ENCODE data around the gene NUMBL.

NUMBL gene

DNA sequence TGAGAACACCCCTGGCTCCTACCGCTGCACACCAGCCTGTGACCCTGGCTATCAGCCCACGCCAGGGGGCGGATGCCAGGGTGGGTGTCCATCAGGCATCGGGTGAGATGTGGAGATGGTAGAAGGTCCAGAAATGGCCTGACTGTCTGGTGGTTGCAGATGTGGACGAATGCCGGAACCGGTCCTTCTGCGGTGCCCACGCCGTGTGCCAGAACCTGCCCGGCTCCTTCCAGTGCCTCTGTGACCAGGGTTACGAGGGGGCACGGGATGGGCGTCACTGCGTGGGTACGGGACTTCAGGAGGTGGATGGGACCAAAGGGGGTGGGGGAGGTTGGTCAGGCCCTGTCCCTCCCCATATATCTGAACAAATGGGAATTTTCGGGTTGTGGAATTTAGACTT, 73.5 kb downstream of the NUMBL start:
- no peak for DNase-seq (ENCODE audit: low read depth)
- TF ChIP-seq, protein P1, sequence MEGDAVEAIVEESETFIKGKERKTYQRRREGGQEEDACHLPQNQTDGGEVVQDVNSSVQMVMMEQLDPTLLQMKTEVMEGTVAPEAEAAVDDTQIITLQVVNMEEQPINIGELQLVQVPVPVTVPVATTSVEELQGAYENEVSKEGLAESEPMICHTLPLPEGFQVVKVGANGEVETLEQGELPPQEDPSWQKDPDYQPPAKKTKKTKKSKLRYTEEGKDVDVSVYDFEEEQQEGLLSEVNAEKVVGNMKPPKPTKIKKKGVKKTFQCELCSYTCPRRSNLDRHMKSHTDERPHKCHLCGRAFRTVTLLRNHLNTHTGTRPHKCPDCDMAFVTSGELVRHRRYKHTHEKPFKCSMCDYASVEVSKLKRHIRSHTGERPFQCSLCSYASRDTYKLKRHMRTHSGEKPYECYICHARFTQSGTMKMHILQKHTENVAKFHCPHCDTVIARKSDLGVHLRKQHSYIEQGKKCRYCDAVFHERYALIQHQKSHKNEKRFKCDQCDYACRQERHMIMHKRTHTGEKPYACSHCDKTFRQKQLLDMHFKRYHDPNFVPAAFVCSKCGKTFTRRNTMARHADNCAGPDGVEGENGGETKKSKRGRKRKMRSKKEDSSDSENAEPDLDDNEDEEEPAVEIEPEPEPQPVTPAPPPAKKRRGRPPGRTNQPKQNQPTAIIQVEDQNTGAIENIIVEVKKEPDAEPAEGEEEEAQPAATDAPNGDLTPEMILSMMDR (IDR thresholded peaks at IDR 0.05; ENCODE audit: insufficient read depth, low read depth, low read length, missing control alignments), result no peak
- H3K4me3 ChIP-seq (ENCODE audit: low read depth, low read length), result no peak overlapping the region

DNA sequence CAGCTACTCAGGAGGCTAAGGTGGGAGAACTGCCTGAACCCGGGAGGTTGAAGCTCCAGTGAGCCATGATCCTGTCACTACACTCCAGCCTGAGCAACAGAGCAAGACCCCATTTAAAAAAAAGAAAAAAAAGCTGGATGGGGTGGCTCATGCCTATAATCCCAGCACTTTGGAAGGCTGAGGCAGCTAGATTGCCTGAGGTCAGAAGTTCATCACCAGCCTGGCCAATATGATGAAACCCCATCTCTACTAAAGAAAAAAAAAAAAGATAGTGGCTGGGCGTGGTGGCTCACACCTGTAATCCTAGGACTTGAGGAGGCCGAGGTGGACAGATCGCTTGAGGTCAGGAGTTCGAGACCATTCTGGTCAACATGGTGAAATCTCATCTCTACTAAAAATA, 74.3 kb downstream of the NUMBL start:
- TF ChIP-seq, protein P1 (IDR thresholded peaks at IDR 0.05; ENCODE audit: insufficient read depth, low read depth, low read length, missing control alignments), result no peak
- DNase-seq (ENCODE audit: low read depth), result no peak
- H3K4me3 ChIP-seq (ENCODE audit: low read depth, low read length), result no peak overlapping the region

Data from GM12865 (cell line).